ENCODE data around the gene PHF19. TPM values are rescaled to one million over a fixed set of nuclear protein-coding genes. Genes with fewer than 3 reads are reported as not detected.

The PHF19 gene
- total RNA-seq, 1 donor from 2014 or later = 10.0 TPM

DNA sequence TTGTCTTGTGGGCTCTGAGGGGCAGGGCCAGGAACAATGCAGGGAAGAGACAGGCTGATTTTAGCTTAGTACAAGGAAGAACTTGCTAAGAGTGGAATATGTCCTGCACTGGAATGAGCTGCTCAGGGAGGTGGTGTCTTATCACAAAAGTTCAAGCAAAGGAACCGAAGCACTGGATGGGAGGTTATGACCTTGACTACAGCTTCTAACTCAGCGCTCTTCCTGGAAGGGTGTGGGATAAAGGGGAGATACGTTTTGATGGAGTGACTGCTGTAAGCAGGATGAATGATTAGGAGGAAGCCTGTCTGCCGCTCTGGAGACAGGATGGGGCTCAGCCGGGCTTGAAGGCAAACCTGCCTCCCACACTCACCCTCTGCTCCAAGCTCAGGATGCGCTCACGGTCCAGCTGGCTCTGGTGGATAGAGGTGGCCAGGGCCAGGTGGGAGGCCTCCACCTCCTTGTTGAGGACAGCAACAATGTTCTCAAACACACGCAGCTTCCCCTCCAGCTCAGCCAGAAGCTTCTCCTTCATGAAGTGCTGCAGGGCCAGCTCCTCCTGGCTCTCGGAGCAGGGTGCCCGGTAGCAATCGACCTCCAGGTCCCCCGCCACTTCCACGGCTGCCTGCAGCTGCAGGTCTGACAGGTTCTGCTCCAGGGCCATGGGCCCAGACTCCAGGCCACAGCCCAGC lies 36.1 kb upstream of the PHF19 start:
- peaks cover 3% of the 10 kb centered on the region for H3K27me3 Mint-ChIP-seq (ENCODE audit: unreplicated experiment)
- H3K4me3 Mint-ChIP-seq (ENCODE audit: unreplicated experiment) = no peak overlapping the region
- peaks cover 3% of the 10 kb centered on the region for H3K36me3 Mint-ChIP-seq (ENCODE audit: low read depth, unreplicated experiment)
- H3K4me1 Mint-ChIP-seq (ENCODE audit: unreplicated experiment) = peaks cover 6% of the 10 kb centered on the region
- TF ChIP-seq, protein P1, sequence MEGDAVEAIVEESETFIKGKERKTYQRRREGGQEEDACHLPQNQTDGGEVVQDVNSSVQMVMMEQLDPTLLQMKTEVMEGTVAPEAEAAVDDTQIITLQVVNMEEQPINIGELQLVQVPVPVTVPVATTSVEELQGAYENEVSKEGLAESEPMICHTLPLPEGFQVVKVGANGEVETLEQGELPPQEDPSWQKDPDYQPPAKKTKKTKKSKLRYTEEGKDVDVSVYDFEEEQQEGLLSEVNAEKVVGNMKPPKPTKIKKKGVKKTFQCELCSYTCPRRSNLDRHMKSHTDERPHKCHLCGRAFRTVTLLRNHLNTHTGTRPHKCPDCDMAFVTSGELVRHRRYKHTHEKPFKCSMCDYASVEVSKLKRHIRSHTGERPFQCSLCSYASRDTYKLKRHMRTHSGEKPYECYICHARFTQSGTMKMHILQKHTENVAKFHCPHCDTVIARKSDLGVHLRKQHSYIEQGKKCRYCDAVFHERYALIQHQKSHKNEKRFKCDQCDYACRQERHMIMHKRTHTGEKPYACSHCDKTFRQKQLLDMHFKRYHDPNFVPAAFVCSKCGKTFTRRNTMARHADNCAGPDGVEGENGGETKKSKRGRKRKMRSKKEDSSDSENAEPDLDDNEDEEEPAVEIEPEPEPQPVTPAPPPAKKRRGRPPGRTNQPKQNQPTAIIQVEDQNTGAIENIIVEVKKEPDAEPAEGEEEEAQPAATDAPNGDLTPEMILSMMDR (IDR thresholded peaks at IDR 0.05; ENCODE audit: unreplicated experiment) = no peak
- no peak for DNase-seq (ENCODE audit: low spot score)
- H3K9me3 Mint-ChIP-seq (ENCODE audit: unreplicated experiment) = no peaks in the 10 kb centered on the region
- no peak overlapping the region for H3K27ac Mint-ChIP-seq (ENCODE audit: unreplicated experiment)

DNA sequence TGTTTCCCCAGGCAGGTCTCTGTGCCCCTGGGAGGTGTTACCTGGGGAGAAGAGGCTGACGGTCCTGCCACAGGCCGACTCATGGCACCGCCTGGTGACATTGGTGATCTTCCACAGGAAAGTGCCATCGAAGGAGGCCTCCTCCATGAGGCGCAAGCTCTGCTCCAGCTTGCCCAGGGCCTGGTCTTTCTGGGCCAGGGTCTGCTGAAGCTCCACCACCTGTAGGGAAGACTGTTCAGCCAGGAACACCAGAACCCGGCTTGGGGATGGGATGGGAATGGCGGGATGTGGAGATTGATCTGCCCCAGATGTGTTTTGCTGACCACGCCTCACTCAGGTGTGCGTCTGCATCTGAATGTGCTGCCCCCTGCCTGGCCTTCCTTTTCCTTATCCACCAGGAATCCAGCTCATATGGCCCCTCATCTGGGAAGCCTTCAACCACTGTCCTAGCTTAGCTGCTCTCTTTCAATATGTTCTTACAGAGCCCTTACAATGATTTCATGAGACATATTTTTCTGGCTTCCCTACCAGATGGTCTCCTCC lies 34.4 kb upstream of the PHF19 start:
- no peaks in the 10 kb centered on the region for H3K36me3 Mint-ChIP-seq (ENCODE audit: low read depth, unreplicated experiment)
- TF ChIP-seq, protein P1 (IDR thresholded peaks at IDR 0.05; ENCODE audit: unreplicated experiment) = no peak
- H3K27me3 Mint-ChIP-seq (ENCODE audit: unreplicated experiment) = peaks cover 1% of the 10 kb centered on the region
- H3K27ac Mint-ChIP-seq (ENCODE audit: unreplicated experiment) = no peak overlapping the region
- no peak overlapping the region for H3K4me3 Mint-ChIP-seq (ENCODE audit: unreplicated experiment)
- H3K4me1 Mint-ChIP-seq (ENCODE audit: unreplicated experiment) = peaks cover 6% of the 10 kb centered on the region
- H3K9me3 Mint-ChIP-seq (ENCODE audit: unreplicated experiment) = no peaks in the 10 kb centered on the region
- DNase-seq (ENCODE audit: low spot score) = no peak

DNA sequence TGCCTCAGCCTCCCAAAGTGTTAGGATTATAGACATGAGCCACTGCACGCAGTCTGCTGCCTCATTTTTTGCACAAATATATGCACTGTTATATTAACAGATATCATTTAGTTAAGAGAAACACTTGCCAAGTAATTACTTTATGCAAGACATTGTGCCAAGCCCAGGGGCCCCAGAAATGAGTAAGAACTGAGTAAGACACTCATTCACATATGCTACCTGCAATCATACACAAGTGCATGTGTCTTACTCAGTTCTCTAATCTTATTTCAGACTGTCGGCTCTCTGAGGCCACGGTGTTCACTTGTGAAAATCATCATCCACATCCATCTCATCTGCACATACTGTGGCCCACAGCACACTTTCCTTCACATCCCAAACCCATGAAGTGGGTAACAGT lies 33.7 kb upstream of the PHF19 start:
- Mint-ChIP-seq H3K27ac (ENCODE audit: unreplicated experiment) (no peak overlapping the region), H3K4me1 (ENCODE audit: unreplicated experiment) (peaks cover 6% of the 10 kb centered on the region), H3K9me3 (ENCODE audit: unreplicated experiment) (no peaks in the 10 kb centered on the region), H3K27me3 (ENCODE audit: unreplicated experiment) (peaks cover 3% of the 10 kb centered on the region), H3K36me3 (ENCODE audit: low read depth, unreplicated experiment) (no peaks in the 10 kb centered on the region), H3K4me3 (ENCODE audit: unreplicated experiment) (no peak overlapping the region)
- TF ChIP-seq, protein P1 (IDR thresholded peaks at IDR 0.05; ENCODE audit: unreplicated experiment) = no peak
- no peak for DNase-seq (ENCODE audit: low spot score)

DNA sequence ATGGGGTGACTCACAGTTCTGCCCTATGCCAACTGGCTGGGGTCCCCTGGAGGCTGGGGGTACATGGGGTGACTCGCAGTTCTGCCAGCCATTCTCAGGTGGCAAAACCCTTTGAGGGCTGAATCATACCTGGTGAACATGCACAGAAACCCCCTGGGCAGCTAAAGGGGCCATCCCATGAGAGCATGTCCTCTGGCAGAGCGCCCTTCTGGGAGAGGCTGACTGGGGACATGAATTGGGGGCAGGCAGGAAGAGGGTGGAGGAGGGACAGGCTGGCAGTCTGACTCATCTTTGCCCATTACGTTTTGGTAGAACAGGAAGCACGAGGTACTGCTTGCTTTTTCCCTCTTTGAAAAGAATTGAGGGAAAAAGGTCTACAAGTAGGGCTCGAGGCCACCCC lies 32.9 kb upstream of the PHF19 start:
- Mint-ChIP-seq H3K4me1 (ENCODE audit: unreplicated experiment) (peaks cover 6% of the 10 kb centered on the region), H3K4me3 (ENCODE audit: unreplicated experiment) (no peak overlapping the region), H3K27me3 (ENCODE audit: unreplicated experiment) (peaks cover 3% of the 10 kb centered on the region), H3K27ac (ENCODE audit: unreplicated experiment) (no peak overlapping the region), H3K9me3 (ENCODE audit: unreplicated experiment) (no peaks in the 10 kb centered on the region), H3K36me3 (ENCODE audit: low read depth, unreplicated experiment) (no peaks in the 10 kb centered on the region)
- no peak for DNase-seq (ENCODE audit: low spot score)
- TF ChIP-seq, protein P1 (IDR thresholded peaks at IDR 0.05; ENCODE audit: unreplicated experiment) = no peak

Data from endothelial cell (in vitro differentiated cells).